ENCODE data around the gene NINL. TPM values are rescaled to one million over a fixed set of nuclear protein-coding genes. Genes with fewer than 3 reads are reported as not detected.

Gene NINL
- total RNA-seq, 1 experiment from 2014 or later = 7.2 TPM

GRCh38 chr20:25570148-25570530, 15.2 kb downstream of the NINL start:
- intact Hi-C loops (cut with micrococcal nuclease) = loop anchor here (10.0 kb wide), 1 partner anchor 265 kb away; no protein-coding TSS in a partner anchor
- no TSS peak for BruUV-seq (replicated peaks)
- Histone ChIP-seq H3K9me2 (ENCODE audit: insufficient read depth) (no peaks in the 10 kb centered on the region), H3K79me2 (ENCODE audit: insufficient read depth, low read length) (0 out of 2 replicates have a peak, but pooled peaks cover 4% of the 10 kb centered on the region), H3K27me3 (ENCODE audit: insufficient read depth, low read length) (no peaks in the 10 kb centered on the region), H3K4me2 (ENCODE audit: low read length) (no peak overlapping the region), H2AFZ (ENCODE audit: low read depth, low read length, poor library complexity, severe bottlenecking) (no peak overlapping the region), H3K36me3 (ENCODE audit: control insufficient read depth in 1 of 2, insufficient read depth in 2 of 2, low read length in 2 of 2) (no peaks in the 10 kb centered on the region), H3K27ac (ENCODE audit: low read depth, low read length) (no peak overlapping the region), H3K4me1 (ENCODE audit: control insufficient read depth in 1 of 2, insufficient read depth in 2 of 2, low read length in 2 of 2) (peaks cover 0 to 4% of the 10 kb centered on the region in 2 experiments; a peak in 1 of 4 replicates), H4K20me1 (ENCODE audit: insufficient read depth) (no peaks in the 10 kb centered on the region), H3K9ac (ENCODE audit: low read length) (no peak overlapping the region), H3K4me3 (replicated peaks in 1 of 2; ENCODE audit: low read depth in 1 of 2, low read length in 2 of 2) (no peak overlapping the region), H3K9me3 (ENCODE audit: control insufficient read depth in 1 of 2, insufficient read depth in 1 of 2, low read depth in 1 of 2, low read length in 2 of 2) (no peaks in the 10 kb centered on the region)
- TF ChIP-seq ELF1 (IDR thresholded peaks at IDR 0.05; ENCODE audit: borderline replicate concordance, low read depth) = no peak
- TF ChIP-seq REST (IDR thresholded peaks at IDR 0.05; ENCODE audit: low read depth) = no peak
- TF ChIP-seq RAD21 (IDR thresholded peaks at IDR 0.05; ENCODE audit: low read depth) = no peak
- TF ChIP-seq YY1 (IDR thresholded peaks at IDR 0.05; ENCODE audit: extremely low read depth, insufficient replicate concordance, low read depth, low read length) = no peak
- TF ChIP-seq POLR2A (IDR thresholded peaks at IDR 0.05; ENCODE audit: borderline replicate concordance, extremely low read depth, insufficient read depth, insufficient read length) = no peak
- TF ChIP-seq CEBPB (IDR thresholded peaks at IDR 0.05; ENCODE audit: low read depth) = no peak
- TF ChIP-seq ZNF274 (IDR thresholded peaks at IDR 0.05; ENCODE audit: low read depth, low read length) = no peak
- TF ChIP-seq ATF3 (IDR thresholded peaks at IDR 0.05) = no peak
- TF ChIP-seq MAX (IDR thresholded peaks at IDR 0.05) = no peak
- TF ChIP-seq EZH2phosphoT487 (IDR thresholded peaks at IDR 0.05; ENCODE audit: borderline replicate concordance) = no peak
- RAD21 ChIA-PET (ENCODE audit: low non-redundant PET in 1 of 2, low total read pairs in 2 of 2, uncharacterized antibody in 2 of 2, unreplicated experiment in 2 of 2) = no interaction called here
- POLR2A ChIA-PET = interaction anchor here (1.2 kb wide), 1 partner anchor 316 kb away, joined by 3 read pairs; no protein-coding TSS in a partner anchor
- ATAC-seq (no peak), DNase-seq (ENCODE audit: low read depth, low spot score) (no peak)
- CTCF ChIA-PET = no interaction called here
